SKM-1 (cell line): ENCODE measurements around the gene MUC4.

ENCODE experiments used
- DNase-seq: peaks from one replicate; lab custom pipeline; 2025; ENCODE audit not compliant: unreplicated experiment; lab: John Stamatoyannopoulos, UW

Gene MUC4

GRCh38 chr3:195704433-195704999, 107.2 kb downstream of the MUC4 start:
- DNase-seq, result no peak

GRCh38 chr3:195703776-195704175, 108.0 kb downstream of the MUC4 start:
- no peak for DNase-seq

- DNase-seq, result no peak
Measured at GRCh38 chr3:195701042-195701915, 110.5 kb downstream of the MUC4 start.

- DNase-seq, result no peak
Measured at GRCh38 chr3:195700319-195700718, 111.4 kb downstream of the MUC4 start.

- DNase-seq, result no peak
Measured at GRCh38 chr3:195699860-195700259, 111.9 kb downstream of the MUC4 start.

- DNase-seq, result no peak
Measured at GRCh38 chr3:195699388-195699771, 112.3 kb downstream of the MUC4 start.

- DNase-seq, result no peak
Measured at GRCh38 chr3:195698647-195699387, 112.9 kb downstream of the MUC4 start.

- no peak for DNase-seq
Measured at GRCh38 chr3:195698325-195698646, 113.4 kb downstream of the MUC4 start.

- no peak for DNase-seq
Measured at GRCh38 chr3:195697582-195698324, 114.0 kb downstream of the MUC4 start.
